Peyer's patch (tissue), 4 donors: Measurements from ENCODE around the gene FOS.

Source experiments
- CTCF ChIP-seq, 6 experiments: fragments of 450-650 bp in 4 of 6; fragments of 200-600 bp in 2 of 6; sonication (generic) in 1 of 6; IDR thresholded peaks; one replicate each; pipeline ENCODE4 v1.5.1; 2017 to 2019; ENCODE audit warnings: antibody characterized with exemption in 6 of 6, mild to moderate bottlenecking in 3 of 6, moderate library complexity in 1 of 6
- POLR2A ChIP-seq, 2 donors: fragments of 450-650 bp; IDR thresholded peaks; one replicate each; pipeline ENCODE4 v1.5.1; 2017; ENCODE audit warnings: antibody characterized with exemption in 2 of 2, mild to moderate bottlenecking in 2 of 2, moderate library complexity in 2 of 2

DNA sequence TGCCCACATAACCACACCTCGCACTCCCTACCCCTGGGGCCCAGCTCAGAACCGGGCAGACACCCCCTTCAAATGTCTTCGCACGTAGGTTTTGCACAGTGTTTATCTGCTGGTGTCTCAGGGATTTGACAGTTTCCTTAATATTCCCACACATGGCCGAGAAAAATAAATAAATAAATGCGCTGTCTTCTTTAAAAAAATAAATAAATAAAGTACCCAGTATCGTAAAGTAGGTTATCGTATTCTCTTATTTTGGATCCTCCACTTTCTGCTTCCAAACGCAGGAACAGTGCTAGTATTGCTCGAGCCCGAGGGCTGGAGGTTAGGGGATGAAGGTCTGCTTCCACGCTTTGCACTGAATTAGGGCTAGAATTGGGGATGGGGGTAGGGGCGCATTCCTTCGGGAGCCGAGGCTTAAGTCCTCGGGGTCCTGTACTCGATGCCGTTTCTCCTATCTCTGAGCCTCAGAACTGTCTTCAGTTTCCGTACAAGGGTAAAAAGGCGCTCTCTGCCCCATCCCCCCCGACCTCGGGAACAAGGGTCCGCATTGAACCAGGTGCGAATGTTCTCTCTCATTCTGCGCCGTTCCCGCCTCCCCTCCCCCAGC, 710 bp upstream of the FOS start:
- TF ChIP-seq CTCF (IDR thresholded peaks at IDR 0.05): no peak
- no peak for TF ChIP-seq POLR2A (IDR thresholded peaks at IDR 0.05)
